ENCODE data around the gene PLCG1. TPM values are rescaled to one million over a fixed set of nuclear protein-coding genes. Genes with fewer than 3 reads are reported as not detected.
A peak's percentile ranks its signal among the peaks of the same experiment; 100 is the strongest.

PLCG1 gene
- total RNA-seq, 4 donors from 2014 or later = 82.7 to 377 (median 155) TPM

DNA sequence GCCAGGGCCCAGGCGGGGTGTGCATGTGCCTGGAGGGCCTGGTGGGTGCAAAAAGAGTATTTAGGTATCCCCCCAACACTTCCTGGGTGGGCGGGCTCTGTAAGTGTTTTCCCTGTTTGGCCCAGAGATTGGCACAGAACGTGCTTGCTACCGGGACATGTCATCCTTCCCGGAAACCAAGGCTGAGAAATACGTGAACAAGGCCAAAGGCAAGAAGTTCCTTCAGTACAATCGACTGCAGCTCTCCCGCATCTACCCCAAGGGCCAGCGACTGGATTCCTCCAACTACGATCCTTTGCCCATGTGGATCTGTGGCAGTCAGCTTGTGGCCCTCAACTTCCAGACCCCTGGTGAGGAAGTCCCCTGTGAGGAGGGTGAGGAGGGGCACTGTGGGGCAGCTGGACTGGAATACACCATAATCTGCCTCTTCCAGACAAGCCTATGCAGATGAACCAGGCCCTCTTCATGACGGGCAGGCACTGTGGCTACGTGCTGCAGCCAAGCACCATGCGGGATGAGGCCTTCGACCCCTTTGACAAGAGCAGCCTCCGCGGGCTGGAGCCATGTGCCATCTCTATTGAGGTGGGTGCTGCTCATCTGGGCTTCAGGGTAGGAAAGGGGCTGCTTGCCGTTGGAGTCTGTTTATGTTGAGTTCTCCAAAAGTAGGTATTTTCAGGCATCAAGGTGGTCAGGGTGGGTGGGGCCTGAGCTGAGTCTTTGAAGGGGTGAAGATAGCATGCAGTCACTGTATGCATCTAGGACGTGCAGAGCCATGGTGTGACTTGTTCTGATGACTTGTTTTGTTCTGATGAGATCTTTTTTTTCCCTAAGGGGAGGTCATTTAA is 35.2 kb downstream of the PLCG1 start:
- in situ Hi-C loops (cut with MboI; ENCODE audit: low pct_ligation_motif_present in 1 of 4, low pct_unique_long_range_greater_than_20kb in 1 of 4, low sequenced_read_pairs in 3 of 4) (loop anchor here in 2 of 4 donors (5.0 to 10.0 kb wide), 3 partner anchors 52 to 170 kb away; partner anchors contain the start of gene LPIN3 (in 1 of the 2)), intact Hi-C loops (cut with DNase I; ENCODE audit: low total_unique reads) (loop anchor here (2.0 kb wide), 1 partner anchor 166 kb away; no protein-coding TSS in a partner anchor)
- 72% methylated on average over 18 of the region's 18 CpGs; no CpG with 5 or more reads in 1 of the 2 donors for WGBS, 2 donors (ENCODE audit: low coverage in 1 of 2)
- Histone ChIP-seq H3K36me3 (peaks cover 0 to 20% (median 10%) of the 10 kb centered on the region in 4 donors), H3K4me1 (peaks cover 2 to 27% (median 15%) of the 10 kb centered on the region in 4 donors), H3K4me3 (no peak overlapping the region), H3K9me3 (no peaks in the 10 kb centered on the region), H3K27me3 (no peaks in the 10 kb centered on the region), H3K27ac (peak overlapping the region; percentile 16 to 80 (median 52))
- TF ChIP-seq CTCF (IDR thresholded peaks at IDR 0.05) (no peak), POLR2A (IDR thresholded peaks at IDR 0.05) (no peak), EP300 (IDR thresholded peaks at IDR 0.05; ENCODE audit: low read depth) (no peak), POLR2AphosphoS5 (IDR thresholded peaks at IDR 0.05) (no peak)
- peak; percentile 8 for DNase-seq

GRCh38 chr20:41173161-41173721 is 35.9 kb downstream of the PLCG1 start:
- peak overlapping the region; percentile 16 to 80 (median 50) for H3K27ac ChIP-seq
- H3K36me3 ChIP-seq = peaks cover 0 to 20% (median 9%) of the 10 kb centered on the region in 4 donors
- H3K27me3 ChIP-seq = no peaks in the 10 kb centered on the region
- WGBS, 2 donors (ENCODE audit: low coverage in 1 of 2) = 0 to 30% methylated on average over 5 to 9 of the region's 9 CpGs
- TF ChIP-seq POLR2A (IDR thresholded peaks at IDR 0.05) (no peak), EP300 (IDR thresholded peaks at IDR 0.05; ENCODE audit: low read depth) (no peak), CTCF (IDR thresholded peaks at IDR 0.05) (peak; percentile 95 to 96 (median 95)), POLR2AphosphoS5 (IDR thresholded peaks at IDR 0.05) (peak in 2 of 3 donors; percentile 34 to 50)
- peaks cover 9 to 34% (median 21%) of the 10 kb centered on the region in 4 donors for H3K4me1 ChIP-seq
- in situ Hi-C loops (cut with MboI; ENCODE audit: low pct_ligation_motif_present in 1 of 4, low pct_unique_long_range_greater_than_20kb in 1 of 4, low sequenced_read_pairs in 3 of 4) (loop anchor here in 2 of 4 donors (5.0 to 10.0 kb wide), 3 partner anchors 52 to 169 kb away; partner anchors contain the start of gene LPIN3 (in 1 of the 2)), intact Hi-C loops (cut with DNase I; ENCODE audit: low total_unique reads) (loop anchor here (2.0 kb wide), 1 partner anchor 166 kb away; no protein-coding TSS in a partner anchor)
- DNase-seq = peak; percentile 86
- H3K4me3 ChIP-seq = no peak overlapping the region
- no peaks in the 10 kb centered on the region for H3K9me3 ChIP-seq

- intact Hi-C loops (cut with DNase I; ENCODE audit: low total_unique reads) = loop anchor here (2.0 kb wide), 1 partner anchor 165 kb away; no protein-coding TSS in a partner anchor
- H3K4me3 ChIP-seq = no peak overlapping the region
- peak overlapping the region; percentile 16 to 80 (median 50) for H3K27ac ChIP-seq
- in situ Hi-C loops (cut with MboI; ENCODE audit: low pct_ligation_motif_present in 1 of 4, low pct_unique_long_range_greater_than_20kb in 1 of 4, low sequenced_read_pairs in 3 of 4) = loop anchor here in 2 of 4 donors (5.0 to 10.0 kb wide), 3 partner anchors 51 to 168 kb away; partner anchors contain the start of gene LPIN3 (in 1 of the 2)
- H3K4me1 ChIP-seq = peaks cover 9 to 34% (median 22%) of the 10 kb centered on the region in 4 donors
- H3K9me3 ChIP-seq = no peaks in the 10 kb centered on the region
- TF ChIP-seq EP300 (IDR thresholded peaks at IDR 0.05; ENCODE audit: low read depth) = no peak
- no peak for TF ChIP-seq CTCF (IDR thresholded peaks at IDR 0.05)
- no peak for TF ChIP-seq POLR2AphosphoS5 (IDR thresholded peaks at IDR 0.05)
- no peak for TF ChIP-seq POLR2A (IDR thresholded peaks at IDR 0.05)
- no peaks in the 10 kb centered on the region for H3K27me3 ChIP-seq
- peaks cover 0 to 18% (median 7%) of the 10 kb centered on the region in 4 donors for H3K36me3 ChIP-seq
- WGBS, 2 donors (ENCODE audit: low coverage in 1 of 2) = 94% methylated on average over 13 of the region's 13 CpGs; no CpG with 5 or more reads in 1 of the 2 donors
- DNase-seq = peak; percentile 5
These were observed 36.5 kb downstream of the PLCG1 start for GRCh38 chr20:41173791-41174341.

Data from transverse colon (tissue), 4 donors.